HG03108 (cell line): ENCODE results near the gene LUC7L3.

ENCODE experiments used
- ATAC-seq: cut with Tn5 transposase; IDR thresholded peaks from one replicate; pipeline ENCODE4 v1.9.1; 2021; ENCODE audit warnings: moderate library complexity; ENCODE audit not compliant: unreplicated experiment

The LUC7L3 gene

DNA sequence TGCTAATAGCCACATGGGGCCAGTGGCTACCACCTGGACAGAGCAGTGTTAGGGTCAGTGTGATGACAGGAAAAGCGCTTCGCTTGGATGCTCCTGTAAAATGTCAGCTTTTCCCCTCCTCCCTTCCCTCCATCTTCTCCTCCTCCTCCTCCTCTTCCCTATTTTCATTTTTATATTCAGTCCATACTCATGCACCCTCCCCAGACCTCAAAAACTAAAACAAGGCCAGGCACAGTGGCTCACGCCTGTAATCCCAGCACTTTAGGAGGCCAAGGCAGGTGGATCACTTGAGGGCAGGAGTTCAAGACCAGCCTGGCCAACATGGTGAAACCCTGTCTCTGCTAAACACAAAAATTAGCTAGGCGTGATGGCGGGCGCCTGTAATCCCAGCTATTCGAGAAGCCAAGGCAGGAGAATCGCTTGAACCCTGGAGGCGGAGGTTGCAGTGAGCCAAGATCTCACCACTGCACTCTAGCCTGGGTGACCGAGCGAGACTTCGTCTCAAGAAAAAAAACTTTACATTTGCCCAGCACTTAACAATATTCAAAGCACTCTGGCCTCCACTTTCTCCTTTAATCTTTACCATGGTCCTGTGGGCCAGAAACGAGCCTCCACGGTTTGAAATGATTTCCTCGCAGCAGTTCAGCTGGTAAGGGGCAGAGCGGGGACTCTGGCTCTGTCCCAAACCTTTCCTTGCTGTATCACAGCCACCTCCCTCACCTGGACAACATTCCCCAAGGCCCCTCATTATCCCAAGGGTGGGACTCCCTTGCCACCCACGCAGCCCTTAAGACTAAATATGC, 33.5 kb upstream of the LUC7L3 start:
- ATAC-seq = no peak

DNA sequence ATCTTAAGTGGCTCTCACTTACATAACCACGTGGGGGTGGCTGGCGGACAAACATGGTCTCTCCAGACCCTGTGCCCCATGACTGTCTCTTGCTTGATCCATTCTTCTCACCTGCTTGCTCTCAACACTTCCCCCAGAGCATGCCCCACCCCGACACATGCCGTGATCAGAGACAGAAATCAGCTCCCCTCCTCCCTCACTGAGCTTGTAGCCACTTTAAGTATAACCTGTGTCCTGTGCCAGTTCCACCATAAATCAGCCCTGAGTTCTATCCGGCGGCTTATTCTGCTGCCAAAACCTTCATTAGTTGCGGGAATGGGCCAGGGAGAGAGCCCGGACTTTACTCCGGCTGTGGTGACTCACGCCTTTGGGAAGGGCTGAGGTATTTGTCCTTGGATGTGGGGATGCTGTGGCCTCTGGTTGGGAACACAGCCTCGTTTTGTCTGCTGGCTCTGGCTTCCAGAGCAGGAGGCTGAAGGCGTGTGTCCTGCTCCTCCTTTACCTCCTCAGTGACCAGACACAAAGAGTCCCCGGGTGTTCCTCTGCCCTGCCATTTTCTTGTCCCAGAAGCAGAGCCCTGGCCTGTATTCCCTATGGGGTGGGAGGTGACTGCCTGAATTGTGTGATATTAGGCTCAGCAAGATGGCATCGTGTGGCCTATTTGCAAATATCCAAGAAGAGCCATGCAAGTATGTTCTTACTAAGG, 32.8 kb upstream of the LUC7L3 start:
- ATAC-seq = no peak

DNA sequence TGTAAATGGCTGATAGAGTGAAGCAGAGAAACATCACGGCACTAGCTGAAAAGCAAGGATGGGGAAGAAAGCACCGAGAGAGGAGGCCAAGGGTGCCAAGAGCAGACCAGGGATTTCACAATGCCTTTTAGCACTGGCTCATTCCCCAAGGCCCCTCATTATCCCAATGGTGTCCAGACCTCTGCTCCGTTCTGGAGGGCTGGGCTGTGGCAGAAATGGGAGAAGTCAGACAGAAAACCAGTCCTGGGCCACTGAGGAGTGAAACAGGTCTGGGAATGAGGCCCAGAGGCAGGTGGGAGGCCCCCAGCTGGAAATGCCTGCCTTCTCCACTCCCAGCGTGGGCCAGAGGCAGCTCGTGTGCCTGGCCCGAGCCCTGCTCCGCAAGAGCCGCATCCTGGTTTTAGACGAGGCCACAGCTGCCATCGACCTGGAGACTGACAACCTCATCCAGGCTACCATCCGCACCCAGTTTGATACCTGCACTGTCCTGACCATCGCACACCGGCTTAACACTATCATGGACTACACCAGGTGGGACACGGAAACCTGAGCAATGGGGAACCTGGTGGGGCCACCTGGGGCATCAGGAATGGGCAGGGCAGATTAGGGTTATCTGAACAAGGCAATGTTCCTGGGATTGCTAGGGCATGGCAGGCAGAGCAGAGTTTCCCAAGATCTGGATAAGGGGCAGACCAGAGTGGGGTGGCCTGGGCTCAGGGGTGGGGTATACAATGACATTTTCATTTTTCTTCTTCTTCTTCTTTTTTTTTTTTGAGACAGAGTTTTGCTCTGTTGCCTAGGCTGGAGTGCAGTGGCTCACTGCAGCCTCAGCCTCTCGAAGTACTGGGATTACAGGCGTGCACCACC, 32.0 kb upstream of the LUC7L3 start:
- ATAC-seq = no peak

DNA sequence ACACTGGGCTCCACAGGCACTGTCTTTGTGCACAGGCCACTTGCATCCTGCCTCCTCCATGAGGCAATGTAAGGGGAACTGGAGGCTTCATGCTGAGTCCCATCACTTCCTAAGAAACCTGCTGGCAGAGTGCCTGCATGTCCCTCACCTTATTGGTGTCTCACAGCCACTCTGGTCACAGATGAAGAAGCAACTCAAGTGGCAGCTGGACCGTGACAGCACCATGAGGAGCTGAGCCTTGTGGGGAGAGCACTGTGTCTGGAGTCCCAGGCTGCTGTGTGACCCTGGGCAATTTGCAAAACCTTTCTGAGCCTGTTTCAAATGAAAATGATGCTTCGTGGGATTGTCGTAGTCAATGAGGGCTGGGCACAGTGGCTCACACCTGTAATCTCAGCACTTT, 31.2 kb upstream of the LUC7L3 start:
- no peak for ATAC-seq

DNA sequence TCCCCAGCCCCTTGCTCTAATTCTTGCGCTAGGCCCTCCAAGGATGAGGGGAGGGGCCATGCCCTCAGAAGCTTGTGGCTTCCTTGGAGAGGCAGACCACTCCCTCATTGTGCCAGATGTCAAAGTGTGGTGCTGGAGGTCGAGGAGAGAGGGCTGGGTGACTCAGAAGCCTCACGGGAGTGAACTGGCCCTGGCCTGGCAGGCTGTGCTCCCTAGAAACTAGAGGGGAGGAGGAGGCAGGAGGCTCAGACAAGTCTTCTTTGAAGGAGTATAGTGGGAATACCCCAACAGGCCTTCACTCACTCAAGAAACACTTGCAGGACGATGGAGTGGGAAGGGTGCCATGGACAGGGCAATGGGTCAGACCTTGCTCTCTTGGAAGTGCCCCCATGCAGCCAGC, 30.2 kb upstream of the LUC7L3 start:
- ATAC-seq = no peak

DNA sequence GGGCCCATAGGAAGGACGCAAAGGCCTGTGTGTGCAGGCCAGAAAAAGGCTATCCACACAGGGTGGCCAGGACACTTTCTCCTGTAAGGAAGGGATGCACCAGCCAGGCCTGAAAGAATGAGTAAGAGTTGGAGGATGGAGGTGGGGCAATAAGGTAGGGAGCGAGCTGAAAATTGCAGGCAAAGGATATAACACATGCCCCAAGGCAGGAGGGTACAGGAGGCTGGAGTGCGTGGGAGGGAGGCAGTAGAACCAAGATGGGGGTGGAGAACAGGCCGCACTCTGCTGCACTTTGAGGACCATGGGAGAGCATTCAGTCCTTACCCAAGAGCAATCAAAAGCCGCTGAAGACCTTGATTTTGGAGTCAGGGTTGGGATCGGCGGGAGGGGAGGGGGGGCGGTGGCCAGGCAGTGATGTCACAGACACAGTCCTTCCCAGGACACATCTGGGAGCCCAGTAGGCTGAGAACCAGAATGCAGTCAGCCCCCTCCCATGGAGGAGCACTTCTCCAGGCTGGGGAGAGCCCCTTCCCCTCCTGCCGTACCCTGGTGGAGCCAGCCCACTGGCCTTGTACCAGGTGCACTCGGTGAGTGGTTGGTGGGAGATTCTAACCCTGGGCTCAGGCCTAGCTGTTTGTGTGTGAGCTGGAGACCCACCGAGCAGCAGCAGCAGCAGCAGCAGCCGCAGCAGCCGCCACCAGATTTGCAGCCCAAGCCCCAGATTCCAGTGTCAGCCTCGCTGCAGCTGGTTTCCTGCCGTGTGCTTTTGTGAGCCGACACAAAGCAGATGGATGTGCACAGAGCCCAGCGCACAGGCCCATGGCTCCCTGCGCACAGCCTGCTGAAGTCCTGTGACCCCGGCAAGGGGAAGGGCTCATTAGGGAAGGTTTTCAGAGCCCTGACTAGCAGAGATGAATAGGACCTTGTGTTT, 29.2 kb upstream of the LUC7L3 start:
- ATAC-seq = no peak

DNA sequence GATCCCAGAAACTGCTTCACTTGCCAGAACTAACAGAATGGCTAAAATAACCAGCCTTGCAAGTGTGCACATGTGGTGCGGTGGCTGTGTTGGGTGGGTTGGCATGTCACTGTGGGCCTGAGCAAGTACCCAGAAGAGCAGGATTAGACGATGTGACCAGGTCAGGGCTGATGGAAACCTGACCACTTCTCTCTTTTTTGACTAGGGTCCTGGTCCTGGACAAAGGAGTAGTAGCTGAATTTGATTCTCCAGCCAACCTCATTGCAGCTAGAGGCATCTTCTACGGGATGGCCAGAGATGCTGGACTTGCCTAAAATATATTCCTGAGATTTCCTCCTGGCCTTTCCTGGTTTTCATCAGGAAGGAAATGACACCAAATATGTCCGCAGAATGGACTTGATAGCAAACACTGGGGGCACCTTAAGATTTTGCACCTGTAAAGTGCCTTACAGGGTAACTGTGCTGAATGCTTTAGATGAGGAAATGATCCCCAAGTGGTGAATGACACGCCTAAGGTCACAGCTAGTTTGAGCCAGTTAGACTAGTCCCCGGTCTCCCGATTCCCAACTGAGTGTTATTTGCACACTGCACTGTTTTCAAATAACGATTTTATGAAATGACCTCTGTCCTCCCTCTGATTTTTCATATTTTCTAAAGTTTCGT, 28.4 kb upstream of the LUC7L3 start:
- ATAC-seq = no peak

DNA sequence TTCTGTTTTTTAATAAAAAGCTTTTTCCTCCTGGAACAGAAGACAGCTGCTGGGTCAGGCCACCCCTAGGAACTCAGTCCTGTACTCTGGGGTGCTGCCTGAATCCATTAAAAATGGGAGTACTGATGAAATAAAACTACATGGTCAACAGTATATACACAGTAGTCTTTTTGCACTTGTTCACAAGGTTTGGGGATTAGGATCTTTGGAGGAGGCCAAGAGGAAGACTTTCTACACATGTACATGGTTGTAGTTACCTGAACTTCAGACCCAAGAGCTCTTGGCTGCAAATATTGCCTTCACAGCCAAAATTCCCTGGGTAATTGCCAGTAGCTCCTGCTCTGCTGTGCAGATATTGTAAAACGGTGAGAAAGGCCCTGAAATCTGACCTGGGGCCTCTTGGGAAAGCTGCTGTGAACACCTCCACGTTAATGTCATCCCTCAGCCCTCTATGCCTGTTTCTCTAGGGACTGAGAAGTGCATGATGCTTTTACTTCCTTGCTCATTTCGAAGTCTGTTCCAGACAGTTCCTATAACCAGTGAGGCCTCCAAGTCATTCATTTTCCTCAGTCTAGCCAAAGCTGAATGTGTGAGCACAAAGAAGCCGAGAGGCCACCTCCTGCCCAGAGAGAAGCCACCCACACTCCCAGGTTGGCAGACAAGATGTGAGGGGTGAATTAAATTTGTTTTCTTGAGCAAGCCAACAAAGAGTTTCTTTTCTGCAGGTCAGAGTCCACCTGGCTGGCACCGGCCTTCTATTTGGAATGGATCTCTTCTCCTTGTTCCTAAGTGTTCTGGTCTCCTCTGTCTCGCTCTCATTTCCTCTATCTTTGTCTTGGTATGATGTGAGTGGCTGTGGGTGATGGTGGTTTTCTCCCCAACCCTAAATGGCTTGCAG, 27.6 kb upstream of the LUC7L3 start:
- no peak for ATAC-seq

DNA sequence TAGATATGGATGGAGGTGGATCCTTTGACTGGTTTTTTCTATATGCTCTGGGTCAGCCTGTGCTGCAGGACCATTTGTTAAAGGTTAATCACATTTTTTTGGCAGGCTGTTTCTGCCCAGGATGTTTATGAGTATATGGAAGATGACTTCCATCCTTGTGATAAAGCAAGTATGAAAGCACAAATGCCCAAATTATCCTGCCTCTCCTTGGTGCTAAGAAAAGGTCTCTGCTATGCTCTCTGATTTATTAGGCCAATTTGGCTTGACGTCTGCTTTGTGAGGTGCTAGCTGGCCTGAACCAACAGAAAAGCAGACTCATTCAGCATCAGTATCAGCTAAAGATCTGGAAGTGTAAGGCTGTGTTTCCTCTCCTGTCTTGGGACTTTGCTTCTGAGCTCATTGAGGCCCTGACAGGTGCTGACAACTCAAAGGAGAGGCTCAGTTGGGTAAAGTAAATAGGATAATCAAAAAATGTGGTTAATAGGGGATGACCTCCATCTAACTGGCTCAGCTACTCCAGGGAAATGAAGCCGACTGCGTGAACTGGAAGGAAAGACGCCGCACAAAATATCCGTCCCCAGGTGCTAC, 26.9 kb upstream of the LUC7L3 start:
- no peak for ATAC-seq

DNA sequence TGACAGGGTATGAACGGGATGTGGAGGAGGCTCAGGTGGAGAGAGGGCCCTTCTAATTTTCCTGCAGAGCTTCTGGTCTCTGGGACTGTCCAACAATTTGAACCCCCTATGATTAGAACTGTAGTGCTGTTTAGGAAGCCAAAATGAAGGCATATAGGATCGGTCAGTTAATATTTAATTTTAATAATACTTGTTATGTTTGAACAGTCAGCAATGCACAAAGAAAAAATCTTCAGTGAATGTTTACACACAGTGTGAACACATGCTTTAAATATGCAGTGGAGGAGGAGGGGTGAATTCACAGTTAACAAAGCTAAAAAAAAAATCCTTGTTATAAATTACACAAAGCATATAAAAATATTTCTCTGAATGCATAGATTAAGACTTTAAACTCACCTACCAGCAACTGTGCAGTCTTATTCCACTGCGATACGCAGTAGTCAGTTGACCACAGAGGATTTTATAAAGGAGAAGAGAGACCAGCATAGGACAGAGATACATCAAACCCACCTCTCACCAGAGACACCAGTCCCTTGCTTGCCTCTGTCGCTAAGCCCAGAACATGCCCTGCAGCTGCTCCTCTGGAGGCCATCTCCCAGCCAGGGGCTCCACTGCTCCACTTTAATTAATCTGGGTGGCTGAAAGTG, 26.2 kb upstream of the LUC7L3 start:
- ATAC-seq = no peak

DNA sequence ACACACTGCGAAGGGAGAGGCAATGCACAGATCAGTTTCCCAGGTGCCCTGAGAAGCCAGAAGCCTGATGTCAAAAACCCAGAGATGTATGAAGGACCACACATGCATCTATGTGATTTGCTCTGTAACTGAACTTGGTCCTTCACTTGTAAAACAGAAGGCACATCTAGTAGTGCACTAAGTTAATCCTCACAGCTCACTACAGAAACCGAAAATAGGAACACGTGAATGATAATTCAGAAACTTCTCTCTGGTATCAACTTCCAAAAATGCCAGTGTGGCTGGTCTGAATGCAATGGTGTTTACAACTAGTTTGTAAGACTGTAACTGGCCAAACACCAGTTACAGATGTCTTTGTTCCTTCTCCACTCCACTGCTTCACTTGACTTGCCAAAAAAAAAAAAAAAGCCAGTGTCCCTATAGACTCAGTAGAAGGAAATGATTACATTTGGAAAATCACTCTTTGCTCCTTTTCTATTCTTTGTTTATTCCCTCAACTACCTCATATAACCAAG, 23.0 kb upstream of the LUC7L3 start:
- ATAC-seq = no peak

DNA sequence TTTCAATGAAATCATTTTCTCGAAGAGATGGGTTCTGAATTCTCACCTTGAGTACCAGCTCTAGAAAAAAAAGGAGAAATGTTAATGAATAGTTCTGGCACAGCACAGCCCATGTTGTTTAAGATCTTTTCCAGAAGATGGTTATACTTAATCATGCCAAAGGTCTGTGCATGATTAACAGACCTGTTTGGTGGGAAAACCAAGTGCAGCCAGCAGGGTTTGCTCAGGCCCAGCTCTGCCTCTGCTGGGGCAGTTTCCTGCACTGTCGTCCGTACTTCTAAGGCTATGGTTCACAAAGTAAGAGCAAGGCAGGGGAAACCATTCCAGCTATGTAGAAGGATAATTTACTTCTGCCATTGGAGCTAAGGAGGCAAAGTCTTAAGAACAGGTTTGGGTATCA, 22.3 kb upstream of the LUC7L3 start:
- ATAC-seq = no peak

DNA sequence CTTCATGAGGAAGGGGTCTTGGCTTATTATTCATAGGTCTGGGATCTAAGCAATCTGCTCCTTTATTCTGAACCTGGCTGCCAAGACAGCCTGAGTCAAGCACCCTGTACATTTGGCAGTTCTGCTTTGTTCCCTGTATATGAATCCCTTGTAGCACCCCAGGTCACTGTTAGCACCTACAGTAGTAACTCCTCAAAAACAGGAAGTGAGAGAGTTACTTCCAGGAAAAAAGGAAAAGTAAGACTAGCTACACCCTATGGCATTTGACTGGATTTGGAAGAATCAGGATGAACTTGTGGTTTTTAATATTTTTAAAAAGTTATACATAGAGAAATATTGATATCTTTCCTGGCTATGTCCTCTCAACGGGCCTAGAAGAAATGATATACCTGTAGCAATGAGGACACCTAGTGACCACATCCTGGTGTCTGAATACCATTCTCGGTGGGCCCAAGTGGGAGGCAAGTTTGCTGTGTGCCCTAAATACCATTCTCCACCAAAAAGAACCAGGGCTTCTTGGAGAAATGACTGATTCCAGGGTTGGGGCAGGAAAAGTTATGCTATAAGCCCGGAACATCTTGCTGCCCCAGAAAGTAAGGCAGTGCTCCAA, 21.6 kb upstream of the LUC7L3 start:
- ATAC-seq = no peak

DNA sequence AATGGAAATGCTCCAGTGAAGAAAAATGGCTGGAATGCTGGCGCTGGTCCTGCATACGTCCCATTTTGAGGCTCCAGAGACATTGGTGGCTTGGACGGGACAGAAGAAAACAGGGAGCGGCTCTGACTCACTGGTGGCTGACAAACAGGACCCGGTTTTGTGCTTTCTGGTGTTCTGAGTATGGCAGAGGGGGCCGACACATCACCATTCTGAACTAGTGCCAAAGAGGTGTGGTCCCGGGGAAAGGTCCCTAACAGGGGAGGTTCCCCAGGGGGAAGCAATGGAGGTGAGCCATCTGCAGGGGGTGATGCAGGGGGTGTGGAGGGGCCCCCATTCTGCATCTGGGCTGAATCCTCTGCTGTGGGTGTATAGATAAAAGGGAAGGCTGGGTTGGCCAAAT, 20.0 kb upstream of the LUC7L3 start:
- ATAC-seq = no peak

DNA sequence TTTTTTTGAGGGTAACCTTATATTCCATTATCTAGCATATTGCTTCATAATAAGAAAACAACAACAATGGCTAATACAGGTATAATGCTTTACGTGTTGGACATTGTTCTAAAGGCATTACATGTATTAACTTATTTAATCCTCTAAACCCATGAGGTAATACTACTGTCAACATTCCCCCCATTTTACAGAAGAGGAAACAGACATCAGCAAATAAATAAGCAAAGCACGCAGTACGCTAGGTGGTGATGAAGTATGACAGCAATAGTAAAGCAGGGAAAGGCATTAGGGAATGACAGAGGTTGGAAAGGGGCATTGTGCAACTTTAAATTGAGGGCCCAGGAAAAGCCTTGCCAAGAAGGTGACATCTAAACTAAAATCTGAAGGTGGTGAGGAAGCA, 16.2 kb upstream of the LUC7L3 start:
- ATAC-seq = no peak

DNA sequence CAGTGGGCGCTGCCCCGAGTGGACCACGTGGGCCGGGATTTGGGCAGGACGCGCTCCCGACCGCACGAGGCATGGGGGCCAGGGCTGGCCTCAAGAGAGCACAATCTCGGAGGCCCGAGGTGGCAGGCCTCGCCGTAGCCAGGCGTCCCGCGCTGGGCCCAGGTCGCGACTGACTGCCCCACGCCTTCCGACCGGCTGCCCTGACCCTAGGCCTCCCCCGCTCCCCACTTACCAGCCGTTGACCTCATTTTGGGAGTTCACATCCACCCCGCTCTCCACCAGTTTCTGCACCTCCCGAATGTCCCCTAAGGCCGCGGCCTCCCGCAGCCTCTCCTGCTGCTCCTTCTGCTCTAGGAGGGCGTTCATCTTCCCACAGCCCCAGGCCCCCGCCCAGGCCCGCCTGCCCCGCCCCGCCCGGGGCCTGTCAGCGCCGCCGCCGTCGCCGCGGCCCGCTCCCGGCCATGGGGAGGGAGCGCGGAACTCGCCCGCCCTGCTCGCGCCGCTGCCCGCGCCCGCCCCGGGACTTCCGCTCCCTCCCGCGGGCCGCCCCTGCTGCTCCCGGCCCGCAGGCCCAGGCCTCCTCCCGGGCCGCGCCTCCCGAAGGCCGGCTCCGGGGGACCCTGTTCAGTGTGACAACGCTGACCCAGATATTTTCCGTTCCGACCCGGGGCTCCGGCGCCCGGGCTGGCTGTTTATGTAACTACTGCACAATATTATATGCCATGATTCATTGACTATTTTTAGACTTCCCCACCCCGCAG, 11.9 kb upstream of the LUC7L3 start, which contains the start of gene ANKRD40:
Gene ANKRD40 (minus strand): TSS at position 626 of the 761 bp plus-strand sequence. CDS start 260 bp downstream, at position 366.
- ATAC-seq = peak; percentile 73
